Activated CD4-positive, alpha-beta T cell treated with anti-CD3 and anti-CD28 coated beads for 1 hour (primary cell): ENCODE results near the gene ZNF230.
A peak's percentile ranks its signal among the peaks of the same experiment; 100 is the strongest.

ENCODE experiments used
- DNase-seq: peaks from one replicate; pipeline ENCODE4 v3.0.0-alpha.2; 2020

ZNF230 gene

GRCh38 chr19:44050740-44051649 is 48.2 kb downstream of the ZNF230 start:
- no peak for DNase-seq

- peak; percentile 44 for DNase-seq
Measured at GRCh38 chr19:44051650-44052402, 49.1 kb downstream of the ZNF230 start, which contains the start of gene ZNF223. ZNF223 (plus strand) TSS chr19:44052036; CDS start chr19:44055177, 3,141 bp downstream.

GRCh38 chr19:44055870-44056269 is 53.1 kb downstream of the ZNF230 start:
- no peak for DNase-seq

GRCh38 chr19:44059229-44059628 is 56.5 kb downstream of the ZNF230 start:
- DNase-seq = no peak

GRCh38 chr19:44061038-44061437 is 58.3 kb downstream of the ZNF230 start:
- DNase-seq = no peak
